A549 (cell line): ENCODE measurements around the gene INTS4. TPM values are rescaled to one million over a fixed set of nuclear protein-coding genes. Genes with fewer than 3 reads are reported as not detected.

Experiments used
- ATAC-seq, 2 experiments: fragments of 200-7000 bp in 1 of 2; fragments of >200 bp in 1 of 2; cut with Nextera tagmentation in 1 of 2; cut with Tn5 transposase in 1 of 2; 3 replicates each; pipeline versions ENCODE4 v1.8.0 to v1.9.1; 2018 to 2020; ENCODE audit warnings: mild to moderate bottlenecking in 1 of 2, moderate library complexity in 1 of 2
- CTCF ChIA-PET: fragments of 300-600 bp; sonication (Branson Sonifier 250); formaldehyde crosslinking; extraction: SDS; loops from one replicate; lab custom pipeline; 2021; ENCODE audit warnings: antibody characterized with exemption, inconsistent platforms; lab: Yijun Ruan, JAX
- POLR2A ChIA-PET: fragments of 350-600 bp; formaldehyde crosslinking; extraction: SDS; loops from one replicate; lab custom pipeline; 2021; ENCODE audit warnings: antibody characterized with exemption, inconsistent platforms; lab: Yijun Ruan, JAX
- DNase-seq, 2 experiments: peaks; one replicate each; pipeline versions ENCODE4 v3.0.0 to v3.0.0-alpha.2; 2011 to 2016; ENCODE audit warnings: low read depth in 1 of 2, low spot score in 1 of 2
- FAIRE-seq: peaks from 2 replicates; lab custom pipeline; 2011; peaks lifted over from hg19 to GRCh38; lab: Jason Lieb, UNC
- H3K27ac ChIP-seq, 2 experiments: fragments of >200 bp; sonication (Bioruptor Twin); formaldehyde crosslinking; 3 replicates each; pipeline ENCODE4 v1.5.1; 2016 to 2017
- H3K4me1 ChIP-seq: fragments of >200 bp; sonication (Bioruptor Twin); formaldehyde crosslinking; 3 replicates; pipeline ENCODE4 v1.6.1; 2016
- H3K4me2 ChIP-seq: fragments of >200 bp; sonication (Bioruptor Twin); formaldehyde crosslinking; 3 replicates; pipeline ENCODE4 v1.6.1; 2016
- H3K4me3 ChIP-seq: fragments of >200 bp; sonication (Bioruptor Twin); formaldehyde crosslinking; 3 replicates; pipeline ENCODE4 v1.5.1; 2016
- H3K9me3 ChIP-seq: fragments of >200 bp; sonication (Bioruptor Twin); formaldehyde crosslinking; 3 replicates; pipeline ENCODE4 v1.6.1; 2016
- CBX2 ChIP-seq: fragments of 200-600 bp; sonication (generic); IDR thresholded peaks from 2 replicates; pipeline ENCODE4 v1.6.1; 2016; ENCODE audit warnings: low read depth, mild to moderate bottlenecking, borderline replicate concordance
- CBX8 ChIP-seq: fragments of 200-600 bp; sonication (generic); IDR thresholded peaks from 2 replicates; pipeline ENCODE4 v1.6.1; 2016
- CEBPB ChIP-seq, 2 experiments: fragments of >200 bp in 1 of 2; sonication (Bioruptor Twin) in 1 of 2; formaldehyde crosslinking in 1 of 2; IDR thresholded peaks; 2 replicates each; pipeline ENCODE4 v1.6.1; 2012 to 2016
- EHF ChIP-seq: fragments of 250-450 bp; sonication (Bioruptor Pico); IDR thresholded peaks from 2 replicates; pipeline ENCODE4 v1.5.0; 2020; ENCODE audit warnings: mild to moderate bottlenecking
- EHMT2 ChIP-seq: fragments of 200-600 bp; sonication (generic); IDR thresholded peaks from 2 replicates; pipeline ENCODE4 v1.6.1; 2016; ENCODE audit warnings: antibody characterized with exemption, low read depth, mild to moderate bottlenecking, moderate library complexity
- HDAC2 ChIP-seq: fragments of 200-600 bp; sonication (generic); IDR thresholded peaks from 2 replicates; pipeline ENCODE4 v1.6.1; 2016
- HOXA7 ChIP-seq: fragments of 250-450 bp; sonication (Bioruptor Pico); IDR thresholded peaks from 2 replicates; pipeline ENCODE4 v1.5.0; 2020; ENCODE audit warnings: mild to moderate bottlenecking, moderate library complexity
- HOXB5 ChIP-seq: fragments of 250-450 bp; sonication (Bioruptor Pico); IDR thresholded peaks from 2 replicates; pipeline ENCODE4 v1.5.0; 2020; ENCODE audit warnings: mild to moderate bottlenecking, moderate library complexity
- KDM1A ChIP-seq: fragments of 200-600 bp; sonication (generic); IDR thresholded peaks from 2 replicates; pipeline ENCODE4 v1.6.1; 2016; ENCODE audit warnings: low read depth, mild to moderate bottlenecking
- MAZ ChIP-seq: fragments of 150-350 bp; IDR thresholded peaks from 2 replicates; pipeline ENCODE4 v1.6.1; 2014; ENCODE audit warnings: antibody characterized with exemption, low read depth, low read length, borderline replicate concordance
- MYC ChIP-seq: IDR thresholded peaks from 2 replicates; pipeline ENCODE4 v1.6.1; 2012; ENCODE audit warnings: mild to moderate bottlenecking, inconsistent platforms, low read length, improper control_type of control experiment, borderline replicate concordance
- NPAS2 ChIP-seq: fragments of 250-450 bp; sonication (Bioruptor Pico); IDR thresholded peaks from 2 replicates; pipeline ENCODE4 v1.8.0; 2022; ENCODE audit warnings: mild to moderate bottlenecking, moderate library complexity, borderline replicate concordance
- NR3C1 ChIP-seq: fragments of >200 bp; sonication (Bioruptor Twin); formaldehyde crosslinking; IDR thresholded peaks from 3 replicates; pipeline ENCODE4 v1.6.1; 2017
- PBX3 ChIP-seq: IDR thresholded peaks from 2 replicates; pipeline ENCODE4 v1.6.1; 2012
- POLR2A ChIP-seq: IDR thresholded peaks from 2 replicates; pipeline ENCODE4 v1.6.1; 2012; ENCODE audit warnings: mild to moderate bottlenecking, low read length
- POLR2AphosphoS2 ChIP-seq: conservative IDR thresholded peaks from 2 replicates; pipeline ENCODE4 v1.6.1; 2012; ENCODE audit warnings: low read length, improper control_type of control experiment, inconsistent platforms
- RAD21 ChIP-seq, 2 experiments: fragments of >200 bp in 1 of 2; sonication (Bioruptor Twin) in 1 of 2; formaldehyde crosslinking in 1 of 2; IDR thresholded peaks in 1 of 2; conservative IDR thresholded peaks in 1 of 2; 2 replicates in 1 of 2; 3 replicates in 1 of 2; pipeline ENCODE4 v1.6.1; 2012 to 2018; ENCODE audit warnings: inconsistent platforms in 1 of 2
- RCOR1 ChIP-seq: fragments of 150-350 bp; IDR thresholded peaks from 2 replicates; pipeline ENCODE4 v1.6.1; 2014; ENCODE audit warnings: antibody characterized with exemption, low read length, low read depth
- REST ChIP-seq: fragments of 200-600 bp; sonication (generic); IDR thresholded peaks from 2 replicates; pipeline ENCODE4 v1.6.1; 2016; ENCODE audit warnings: antibody characterized with exemption, mild to moderate bottlenecking, moderate library complexity
- SMC3 ChIP-seq: fragments of >200 bp; sonication (Bioruptor Twin); formaldehyde crosslinking; IDR thresholded peaks from 3 replicates; pipeline ENCODE4 v1.6.1; 2018; ENCODE audit warnings: inconsistent platforms
- ZNF302 ChIP-seq: fragments of 250-450 bp; sonication (Bioruptor Pico); IDR thresholded peaks from 2 replicates; pipeline ENCODE4 v1.9.0; 2021; ENCODE audit warnings: inconsistent platforms, mild to moderate bottlenecking, moderate library complexity
- ZSCAN20 ChIP-seq: fragments of 250-450 bp; sonication (Bioruptor Pico); IDR thresholded peaks from 2 replicates; pipeline ENCODE4 v1.8.0; 2022; ENCODE audit warnings: mild to moderate bottlenecking, moderate library complexity
- WGBS: methylation state at CpG from one replicate; pipeline ENCODE4 v1.1.6; 2017; ENCODE audit errors: missing lambda C conversion rate; 5-methylcytosine and 5-hydroxymethylcytosine counted together
- polyA plus RNA-seq, 4 experiments: library from polyadenylated mRNA; depleted of rRNA in 3 of 4; stranded (reverse); fragments of >200 nt; fragmentation: RNase III in 1 of 4; extraction: RNeasy Plus Mini Kit Qiagen cat#74134 plus additional on column Dnase treatment in 1 of 4; gene quantifications; 2 replicates in 3 of 4; 3 replicates in 1 of 4; pipeline ENCODE4 v1.2.3, GENCODE V29; 2011 to 2017
- TF ChIP-seq, protein P1 (sequence below): fragments of 250-450 bp; sonication (Bioruptor Pico); IDR thresholded peaks from 2 replicates; pipeline ENCODE4 v1.5.0; 2020; ENCODE audit warnings: low read depth, mild to moderate bottlenecking, moderate library complexity
- TF ChIP-seq, protein P2 (sequence below): fragments of >200 bp; sonication (Bioruptor Twin); formaldehyde crosslinking; IDR thresholded peaks from 3 replicates; pipeline ENCODE4 v1.5.1; 2016
- TF ChIP-seq, protein P3 (sequence below): fragments of 450-650 bp; IDR thresholded peaks from 2 replicates; pipeline ENCODE4 v1.6.1; 2014; ENCODE audit warnings: antibody characterized with exemption

The INTS4 gene
- polyA plus RNA-seq, 2 of the 4 experiments (the other 2 are of a cell fraction) = 22.0 to 35.3 TPM

GRCh38 chr11:77874206-77874605, 120.3 kb downstream of the INTS4 start:
- Histone ChIP-seq H3K9me3 (no peaks in the 10 kb centered on the region), H3K4me3 (no peak overlapping the region), H3K4me2 (no peak overlapping the region), H3K4me1 (no peaks in the 10 kb centered on the region; the same call in 2 of the 3 replicates), H3K27ac (no peak overlapping the region)
- POLR2A ChIA-PET = no interaction called here
- FAIRE-seq (no peak), DNase-seq (no peak), ATAC-seq (no peak)
- TF ChIP-seq, protein P1, sequence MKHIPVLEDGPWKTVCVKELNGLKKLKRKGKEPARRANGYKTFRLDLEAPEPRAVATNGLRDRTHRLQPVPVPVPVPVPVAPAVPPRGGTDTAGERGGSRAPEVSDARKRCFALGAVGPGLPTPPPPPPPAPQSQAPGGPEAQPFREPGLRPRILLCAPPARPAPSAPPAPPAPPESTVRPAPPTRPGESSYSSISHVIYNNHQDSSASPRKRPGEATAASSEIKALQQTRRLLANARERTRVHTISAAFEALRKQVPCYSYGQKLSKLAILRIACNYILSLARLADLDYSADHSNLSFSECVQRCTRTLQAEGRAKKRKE (CRISPR knock-in tag) = no peak
- TF ChIP-seq HDAC2 (no peak), CEBPB (IDR thresholded peaks at IDR 0.05) (no peak), POLR2A (no peak), REST (no peak), SMC3 (no peak), HOXA7 (CRISPR knock-in tag) (no peak), CBX8 (no peak), EHF (CRISPR knock-in tag) (no peak), EHMT2 (no peak), ZNF302 (no peak), MAZ (no peak), NR3C1 (no peak), ZSCAN20 (CRISPR knock-in tag) (no peak), NPAS2 (CRISPR knock-in tag) (no peak)
- TF ChIP-seq, protein P2, sequence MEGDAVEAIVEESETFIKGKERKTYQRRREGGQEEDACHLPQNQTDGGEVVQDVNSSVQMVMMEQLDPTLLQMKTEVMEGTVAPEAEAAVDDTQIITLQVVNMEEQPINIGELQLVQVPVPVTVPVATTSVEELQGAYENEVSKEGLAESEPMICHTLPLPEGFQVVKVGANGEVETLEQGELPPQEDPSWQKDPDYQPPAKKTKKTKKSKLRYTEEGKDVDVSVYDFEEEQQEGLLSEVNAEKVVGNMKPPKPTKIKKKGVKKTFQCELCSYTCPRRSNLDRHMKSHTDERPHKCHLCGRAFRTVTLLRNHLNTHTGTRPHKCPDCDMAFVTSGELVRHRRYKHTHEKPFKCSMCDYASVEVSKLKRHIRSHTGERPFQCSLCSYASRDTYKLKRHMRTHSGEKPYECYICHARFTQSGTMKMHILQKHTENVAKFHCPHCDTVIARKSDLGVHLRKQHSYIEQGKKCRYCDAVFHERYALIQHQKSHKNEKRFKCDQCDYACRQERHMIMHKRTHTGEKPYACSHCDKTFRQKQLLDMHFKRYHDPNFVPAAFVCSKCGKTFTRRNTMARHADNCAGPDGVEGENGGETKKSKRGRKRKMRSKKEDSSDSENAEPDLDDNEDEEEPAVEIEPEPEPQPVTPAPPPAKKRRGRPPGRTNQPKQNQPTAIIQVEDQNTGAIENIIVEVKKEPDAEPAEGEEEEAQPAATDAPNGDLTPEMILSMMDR = no peak
- WGBS = 97% methylated on average over 3 of the region's 3 CpGs
- CTCF ChIA-PET = no interaction called here

DNA sequence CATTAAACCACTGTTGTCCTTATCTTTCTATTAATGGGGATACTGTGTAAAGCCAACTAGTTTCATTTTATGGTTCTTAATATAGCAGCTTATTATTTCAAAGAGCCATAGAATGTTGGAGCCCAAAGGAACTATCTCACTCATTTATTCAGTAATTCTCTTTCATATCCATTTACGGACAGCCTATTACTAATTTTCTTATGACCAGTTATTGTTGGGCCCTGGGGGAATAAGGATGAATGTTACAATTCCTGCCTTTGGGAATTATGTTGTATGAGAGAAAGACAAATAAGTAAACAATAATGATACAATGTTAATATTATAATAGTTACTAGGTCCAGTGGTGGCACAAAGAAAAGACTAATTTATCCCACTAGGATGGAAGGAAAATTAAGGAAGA, 121.1 kb downstream of the INTS4 start:
- 92% methylated on average over 1 of the region's 1 CpG for WGBS
- ATAC-seq = no peak
- no peak overlapping the region for H3K4me3 ChIP-seq
- no peak for FAIRE-seq
- H3K4me1 ChIP-seq = no peaks in the 10 kb centered on the region; the same call in 2 of the 3 replicates
- H3K4me2 ChIP-seq = no peak overlapping the region
- ChIA-PET CTCF (interaction anchor here (1.3 kb wide), 1 partner anchor 9 kb away, joined by 3 read pairs; no protein-coding TSS in a partner anchor), POLR2A (no interaction called here)
- H3K27ac ChIP-seq = no peak overlapping the region
- DNase-seq = no peak
- H3K9me3 ChIP-seq = no peaks in the 10 kb centered on the region
- TF ChIP-seq SMC3 (no peak), REST (no peak), ZNF302 (no peak), RAD21 (conservative IDR thresholded peaks at IDR 0.05 in 1 of 2, IDR thresholded peaks at IDR 0.05 in 1 of 2) (no peak), KDM1A (no peak), RCOR1 (no peak), CEBPB (IDR thresholded peaks at IDR 0.05) (no peak), POLR2A (no peak), HOXB5 (no peak), MYC (no peak), POLR2AphosphoS2 (no peak), CBX2 (no peak), PBX3 (no peak), CBX8 (no peak)
- TF ChIP-seq, protein P3, sequence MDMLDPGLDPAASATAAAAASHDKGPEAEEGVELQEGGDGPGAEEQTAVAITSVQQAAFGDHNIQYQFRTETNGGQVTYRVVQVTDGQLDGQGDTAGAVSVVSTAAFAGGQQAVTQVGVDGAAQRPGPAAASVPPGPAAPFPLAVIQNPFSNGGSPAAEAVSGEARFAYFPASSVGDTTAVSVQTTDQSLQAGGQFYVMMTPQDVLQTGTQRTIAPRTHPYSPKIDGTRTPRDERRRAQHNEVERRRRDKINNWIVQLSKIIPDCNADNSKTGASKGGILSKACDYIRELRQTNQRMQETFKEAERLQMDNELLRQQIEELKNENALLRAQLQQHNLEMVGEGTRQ = no peak
